ES-I3 (cell line): ENCODE measurements around the gene MRPS27.

ENCODE experiments used
- H3K36me3 ChIP-seq: 2 replicates; pipeline ENCODE4 v1.6.1; 2013; ENCODE audit warnings: mild to moderate bottlenecking, low read length, control low read depth, moderate library complexity; ENCODE audit not compliant: insufficient read depth
- H3K4me1 ChIP-seq: 2 replicates; pipeline ENCODE4 v1.6.1; 2013; ENCODE audit warnings: mild to moderate bottlenecking, control low read depth, low read length; ENCODE audit not compliant: insufficient read depth
- H3K9ac ChIP-seq: 2 replicates; pipeline ENCODE4 v1.6.1; 2013; ENCODE audit warnings: low read depth, mild to moderate bottlenecking, low read length, moderate library complexity
- H3K9me3 ChIP-seq: 2 replicates; pipeline ENCODE4 v1.6.1; 2013; ENCODE audit warnings: mild to moderate bottlenecking, low read length, moderate library complexity; ENCODE audit not compliant: control insufficient read depth, insufficient read depth

Gene MRPS27

GRCh38 chr5:72271702-72272101 is 48.3 kb downstream of the MRPS27 start:
- H3K4me1 ChIP-seq = no peaks in the 10 kb centered on the region
- H3K9ac ChIP-seq = no peak overlapping the region
- H3K9me3 ChIP-seq = no peaks in the 10 kb centered on the region
- H3K36me3 ChIP-seq = no peaks in the 10 kb centered on the region

GRCh38 chr5:72270037-72270436 is 50.0 kb downstream of the MRPS27 start:
- Histone ChIP-seq H3K9me3 (no peaks in the 10 kb centered on the region), H3K36me3 (no peaks in the 10 kb centered on the region), H3K9ac (no peak overlapping the region), H3K4me1 (no peaks in the 10 kb centered on the region)

- Histone ChIP-seq H3K9ac (no peak overlapping the region), H3K36me3 (no peaks in the 10 kb centered on the region), H3K4me1 (no peaks in the 10 kb centered on the region), H3K9me3 (no peaks in the 10 kb centered on the region)
Observed at GRCh38 chr5:72269411-72269780, 50.6 kb downstream of the MRPS27 start.

GRCh38 chr5:72268753-72269410 is 51.2 kb downstream of the MRPS27 start:
- H3K9ac ChIP-seq = no peak overlapping the region
- no peaks in the 10 kb centered on the region for H3K9me3 ChIP-seq
- H3K36me3 ChIP-seq = no peaks in the 10 kb centered on the region
- H3K4me1 ChIP-seq = no peaks in the 10 kb centered on the region

- Histone ChIP-seq H3K9me3 (no peaks in the 10 kb centered on the region), H3K4me1 (no peaks in the 10 kb centered on the region), H3K9ac (no peak overlapping the region), H3K36me3 (no peaks in the 10 kb centered on the region)
Observed at GRCh38 chr5:72268260-72268659, 51.8 kb downstream of the MRPS27 start.

GRCh38 chr5:72267685-72268084 is 52.4 kb downstream of the MRPS27 start:
- no peaks in the 10 kb centered on the region for H3K36me3 ChIP-seq
- no peaks in the 10 kb centered on the region for H3K9me3 ChIP-seq
- H3K4me1 ChIP-seq = no peaks in the 10 kb centered on the region
- H3K9ac ChIP-seq = no peak overlapping the region

- no peaks in the 10 kb centered on the region for H3K4me1 ChIP-seq
- no peak overlapping the region for H3K9ac ChIP-seq
- H3K36me3 ChIP-seq = no peaks in the 10 kb centered on the region
- no peaks in the 10 kb centered on the region for H3K9me3 ChIP-seq
Observed at GRCh38 chr5:72266862-72267261, 53.2 kb downstream of the MRPS27 start.

GRCh38 chr5:72265032-72265877 is 54.8 kb downstream of the MRPS27 start:
- Histone ChIP-seq H3K4me1 (no peaks in the 10 kb centered on the region), H3K36me3 (no peaks in the 10 kb centered on the region), H3K9ac (no peak overlapping the region), H3K9me3 (no peaks in the 10 kb centered on the region)

- Histone ChIP-seq H3K9ac (no peak overlapping the region), H3K9me3 (no peaks in the 10 kb centered on the region), H3K4me1 (no peaks in the 10 kb centered on the region), H3K36me3 (no peaks in the 10 kb centered on the region)
Observed at GRCh38 chr5:72256536-72256935, 63.5 kb downstream of the MRPS27 start.

- Histone ChIP-seq H3K36me3 (no peaks in the 10 kb centered on the region), H3K9me3 (no peaks in the 10 kb centered on the region)
Observed at GRCh38 chr5:72255670-72256069, 64.4 kb downstream of the MRPS27 start.

GRCh38 chr5:72255237-72255636 is 64.8 kb downstream of the MRPS27 start:
- Histone ChIP-seq H3K4me1 (no peaks in the 10 kb centered on the region), H3K9me3 (no peaks in the 10 kb centered on the region), H3K36me3 (no peaks in the 10 kb centered on the region), H3K9ac (no peak overlapping the region)

More at GRCh38 chr5:72255670-72256069, 64.4 kb downstream of the MRPS27 start:
- H3K4me1 ChIP-seq = no peaks in the 10 kb centered on the region
- H3K9ac ChIP-seq = no peak overlapping the region

- Histone ChIP-seq H3K36me3 (no peaks in the 10 kb centered on the region), H3K4me1 (peaks cover 9% of the 10 kb centered on the region), H3K9me3 (no peaks in the 10 kb centered on the region), H3K9ac (no peak overlapping the region)
Observed at GRCh38 chr5:72252574-72253155, 67.4 kb downstream of the MRPS27 start.

- peaks cover 9% of the 10 kb centered on the region for H3K4me1 ChIP-seq
- H3K9ac ChIP-seq = no peak overlapping the region
- no peaks in the 10 kb centered on the region for H3K9me3 ChIP-seq
- no peaks in the 10 kb centered on the region for H3K36me3 ChIP-seq
Observed at GRCh38 chr5:72252008-72252407, 68.0 kb downstream of the MRPS27 start.

- no peaks in the 10 kb centered on the region for H3K36me3 ChIP-seq
- no peaks in the 10 kb centered on the region for H3K9me3 ChIP-seq
- no peak overlapping the region for H3K9ac ChIP-seq
- H3K4me1 ChIP-seq = peaks cover 9% of the 10 kb centered on the region
Observed at GRCh38 chr5:72251386-72251785, 68.7 kb downstream of the MRPS27 start.
